Measurements from ENCODE around the gene SEMA4A.
"Not testable (repeated sequence)": the region's sequence is repeated elsewhere in the genome, so short reads cannot be mapped to it uniquely, and the experiment has no call there.

SEMA4A gene

DNA sequence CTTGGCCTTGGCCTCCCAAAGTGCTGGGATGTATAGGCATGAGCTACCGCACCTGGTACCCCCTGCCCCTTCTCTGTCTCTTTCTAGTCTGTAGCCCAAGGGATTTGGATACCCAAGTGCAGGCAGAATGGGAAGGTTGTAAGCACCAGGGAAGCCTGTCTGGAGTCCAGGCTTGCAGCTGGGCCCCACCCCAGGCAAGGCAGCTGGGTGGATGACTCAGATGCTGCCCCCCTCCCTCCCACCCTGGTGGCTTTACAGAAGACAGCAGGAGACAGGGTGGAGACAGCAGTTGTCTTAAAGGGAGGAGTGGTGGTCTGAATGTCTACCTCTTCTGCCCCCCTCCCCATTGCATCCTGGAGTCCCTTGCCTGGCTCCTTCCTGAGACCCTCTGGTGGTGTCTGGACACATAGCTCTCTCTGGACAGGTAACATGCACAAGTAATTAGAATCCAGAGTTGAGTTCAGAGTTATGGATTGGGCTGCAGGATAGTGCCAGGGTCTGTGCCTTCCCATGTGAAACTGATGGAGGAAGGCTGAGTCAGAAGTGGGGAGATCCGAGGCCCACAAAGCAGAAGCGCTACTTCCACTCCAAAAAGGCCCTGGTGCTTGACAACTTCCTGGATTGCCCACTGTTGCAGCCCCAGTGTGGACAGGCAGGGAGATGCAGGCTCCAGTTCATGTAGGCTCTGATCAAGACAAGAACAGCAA lies 33.7 kb upstream of the SEMA4A start:
- peak; percentile 48 for DNase-seq

- no peak for DNase-seq
Observed at GRCh38 chr1:156120318-156120717, 33.1 kb upstream of the SEMA4A start.

DNA sequence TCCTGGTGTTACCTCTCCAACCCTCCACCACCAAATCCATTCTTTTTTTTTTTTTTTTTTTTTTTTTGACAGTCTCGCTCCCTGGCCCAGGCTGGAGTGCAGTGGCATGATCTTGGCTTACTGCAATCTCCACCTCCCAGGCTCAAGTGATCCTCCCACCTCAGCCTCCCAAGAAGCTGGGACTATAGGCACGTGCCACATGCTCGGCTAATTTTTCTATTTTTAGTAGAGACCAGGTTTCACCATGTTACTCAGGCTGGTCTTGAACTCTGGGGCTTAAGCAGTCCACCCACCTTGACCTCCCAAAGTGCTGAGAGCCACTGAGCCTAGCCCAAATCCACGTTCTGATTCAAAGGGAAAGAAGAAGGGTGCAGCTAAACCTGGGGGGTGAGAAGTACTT lies 32.4 kb upstream of the SEMA4A start:
- not testable (repeated sequence) for DNase-seq

- no peak for DNase-seq
Observed at GRCh38 chr1:156121457-156121856, 31.9 kb upstream of the SEMA4A start.

GRCh38 chr1:156122086-156122485 lies 31.3 kb upstream of the SEMA4A start:
- no peak for DNase-seq

DNA sequence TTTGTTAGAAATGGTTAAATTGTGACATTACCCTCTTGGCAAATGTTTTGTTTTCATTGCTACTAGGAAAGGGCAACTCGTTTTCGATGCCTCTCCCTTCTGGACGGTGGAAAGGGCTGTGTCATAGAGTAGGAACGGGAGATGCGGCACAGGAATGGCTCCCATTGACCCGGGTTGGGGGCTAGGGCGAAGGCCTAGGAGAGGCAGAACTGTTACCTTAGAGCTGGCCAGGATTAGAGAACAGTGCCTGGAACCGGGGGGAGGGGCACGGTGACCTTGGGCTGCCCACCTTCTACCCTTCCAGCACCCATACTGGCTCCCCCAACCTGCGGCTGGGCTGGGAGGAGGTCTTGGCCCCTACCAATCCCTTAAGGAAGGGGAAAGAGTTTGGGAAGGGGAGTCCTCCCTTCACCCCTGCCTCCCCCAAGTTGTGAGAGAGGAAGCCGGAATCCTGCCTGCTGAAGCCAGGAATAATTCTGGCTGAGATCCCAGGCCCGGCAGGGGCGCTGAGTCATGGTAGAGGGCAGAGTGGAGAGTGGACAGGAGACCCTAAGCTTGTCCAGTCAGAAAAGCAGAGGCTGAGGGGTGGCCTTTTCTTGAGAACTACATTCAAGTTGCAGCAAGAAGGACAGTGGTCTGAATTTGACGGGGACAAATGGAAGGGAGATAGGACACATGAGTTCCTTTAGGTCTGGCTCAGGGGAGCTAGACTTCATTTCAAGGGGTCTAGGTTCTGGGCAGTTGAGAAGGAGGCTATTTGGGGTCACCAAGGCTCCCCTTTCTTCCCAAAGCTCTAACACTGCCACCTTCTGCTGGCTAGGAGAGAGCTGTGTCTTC lies 30.6 kb upstream of the SEMA4A start:
- no peak for DNase-seq

DNA sequence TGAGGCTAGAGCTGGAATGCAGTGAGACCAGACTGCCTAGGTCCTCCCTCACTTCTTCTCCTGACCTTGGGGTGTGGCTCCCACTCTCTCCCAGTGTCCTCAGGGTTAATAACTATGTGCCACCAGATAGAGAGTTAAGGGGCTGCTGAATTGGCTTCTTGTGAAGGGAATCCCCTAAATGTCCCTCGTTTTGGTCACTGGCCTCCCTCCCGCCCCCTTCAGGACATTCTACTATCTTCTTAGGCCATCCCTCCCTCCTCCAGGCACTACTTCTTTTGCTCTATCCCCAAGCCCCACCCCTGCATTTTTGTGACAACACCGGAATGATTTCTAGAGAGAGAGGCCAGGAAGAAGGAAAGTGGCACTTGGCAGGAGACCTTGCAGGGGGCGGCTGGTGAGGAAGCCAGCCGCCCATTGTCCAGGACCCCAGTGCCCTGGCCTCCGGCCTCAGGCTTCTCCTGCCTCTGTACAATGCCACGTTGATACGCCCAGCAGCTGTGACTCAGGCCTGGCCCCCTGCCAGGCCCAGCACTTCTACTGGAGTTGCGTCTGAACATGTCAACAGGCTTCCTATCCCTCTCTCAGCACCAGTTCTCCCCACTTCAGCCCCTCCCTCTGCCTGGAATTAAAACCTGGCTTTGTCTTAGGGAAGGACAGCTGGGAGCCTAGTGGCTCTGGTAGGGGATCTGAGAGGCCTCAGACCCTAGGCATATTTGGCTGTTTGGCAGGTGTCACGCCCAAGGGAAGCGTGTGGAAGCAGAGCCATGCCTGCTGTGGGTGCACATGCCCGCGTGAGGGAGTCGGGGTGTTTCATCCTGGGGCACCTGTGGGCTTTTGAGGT lies 29.8 kb upstream of the SEMA4A start:
- DNase-seq, result peak; percentile 58

GRCh38 chr1:156124557-156125483 lies 28.6 kb upstream of the SEMA4A start:
- DNase-seq, result peak; percentile 67

- not testable (repeated sequence) for DNase-seq
Observed at GRCh38 chr1:156125544-156125943, 27.8 kb upstream of the SEMA4A start.

- DNase-seq, result peak; percentile 84
Observed at GRCh38 chr1:156126043-156126629, 27.2 kb upstream of the SEMA4A start.

GRCh38 chr1:156126630-156127534 lies 26.5 kb upstream of the SEMA4A start:
- DNase-seq, result peak; percentile 97

- DNase-seq, result no peak
Observed at GRCh38 chr1:156128308-156128653, 25.1 kb upstream of the SEMA4A start.

GRCh38 chr1:156128654-156129597 lies 24.5 kb upstream of the SEMA4A start:
- DNase-seq, result no peak

- peak; percentile 80 for DNase-seq
Observed at GRCh38 chr1:156129687-156130577, 23.5 kb upstream of the SEMA4A start.

DNA sequence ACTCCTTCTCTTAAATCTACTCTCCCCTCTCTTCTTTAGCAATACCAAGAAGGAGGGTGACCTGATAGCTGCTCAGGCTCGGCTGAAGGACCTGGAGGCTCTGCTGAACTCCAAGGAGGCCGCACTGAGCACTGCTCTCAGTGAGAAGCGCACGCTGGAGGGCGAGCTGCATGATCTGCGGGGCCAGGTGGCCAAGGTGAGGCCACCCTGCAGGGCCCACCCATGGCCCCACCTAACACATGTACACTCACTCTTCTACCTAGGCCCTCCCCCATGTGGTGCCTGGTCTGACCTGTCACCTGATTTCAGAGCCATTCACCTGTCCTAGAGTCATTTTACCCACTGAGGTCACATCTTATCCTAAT lies 22.8 kb upstream of the SEMA4A start:
- no peak for DNase-seq

- no peak for DNase-seq
Observed at GRCh38 chr1:156134716-156135435, 18.5 kb upstream of the SEMA4A start.

DNA sequence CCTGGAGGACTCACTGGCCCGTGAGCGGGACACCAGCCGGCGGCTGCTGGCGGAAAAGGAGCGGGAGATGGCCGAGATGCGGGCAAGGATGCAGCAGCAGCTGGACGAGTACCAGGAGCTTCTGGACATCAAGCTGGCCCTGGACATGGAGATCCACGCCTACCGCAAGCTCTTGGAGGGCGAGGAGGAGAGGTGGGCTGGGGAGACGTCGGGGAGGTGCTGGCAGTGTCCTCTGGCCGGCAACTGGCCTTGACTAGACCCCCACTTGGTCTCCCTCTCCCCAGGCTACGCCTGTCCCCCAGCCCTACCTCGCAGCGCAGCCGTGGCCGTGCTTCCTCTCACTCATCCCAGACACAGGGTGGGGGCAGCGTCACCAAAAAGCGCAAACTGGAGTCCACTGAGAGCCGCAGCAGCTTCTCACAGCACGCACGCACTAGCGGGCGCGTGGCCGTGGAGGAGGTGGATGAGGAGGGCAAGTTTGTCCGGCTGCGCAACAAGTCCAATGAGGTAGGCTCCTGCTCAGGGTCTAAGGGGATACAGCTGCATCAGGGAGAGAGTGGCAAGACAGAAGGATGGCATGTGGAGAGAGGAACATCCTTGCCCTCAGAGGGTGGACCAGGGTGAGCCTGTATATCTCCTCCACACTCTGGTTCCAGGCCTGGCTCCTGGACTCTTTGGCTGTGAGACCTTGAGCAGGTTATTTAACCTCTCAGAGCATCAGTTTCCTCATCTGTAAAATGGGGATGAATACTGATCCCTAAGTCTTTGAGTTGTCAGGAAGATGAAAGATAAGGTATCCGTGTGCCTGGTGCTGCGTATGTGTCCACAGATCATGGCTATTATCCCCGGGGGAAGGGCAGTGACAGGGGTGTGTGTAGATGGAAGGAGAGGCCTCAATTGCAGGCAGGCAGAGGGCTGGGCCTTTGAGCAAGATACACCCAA lies 17.2 kb upstream of the SEMA4A start:
- DNase-seq, result no peak

Data from activated CD4-positive, alpha-beta T cell treated with anti-CD3 and anti-CD28 coated beads, Interleukin-2, amount 50 U/mL, for 16 hours (primary cell).